ENCODE results near the gene DTWD1. TPM values are rescaled to one million over a fixed set of nuclear protein-coding genes. Genes with fewer than 3 reads are reported as not detected.

DTWD1 gene, protein sequence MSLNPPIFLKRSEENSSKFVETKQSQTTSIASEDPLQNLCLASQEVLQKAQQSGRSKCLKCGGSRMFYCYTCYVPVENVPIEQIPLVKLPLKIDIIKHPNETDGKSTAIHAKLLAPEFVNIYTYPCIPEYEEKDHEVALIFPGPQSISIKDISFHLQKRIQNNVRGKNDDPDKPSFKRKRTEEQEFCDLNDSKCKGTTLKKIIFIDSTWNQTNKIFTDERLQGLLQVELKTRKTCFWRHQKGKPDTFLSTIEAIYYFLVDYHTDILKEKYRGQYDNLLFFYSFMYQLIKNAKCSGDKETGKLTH
- total RNA-seq: 8.4 and 9.9 TPM in 2 replicates

DNA sequence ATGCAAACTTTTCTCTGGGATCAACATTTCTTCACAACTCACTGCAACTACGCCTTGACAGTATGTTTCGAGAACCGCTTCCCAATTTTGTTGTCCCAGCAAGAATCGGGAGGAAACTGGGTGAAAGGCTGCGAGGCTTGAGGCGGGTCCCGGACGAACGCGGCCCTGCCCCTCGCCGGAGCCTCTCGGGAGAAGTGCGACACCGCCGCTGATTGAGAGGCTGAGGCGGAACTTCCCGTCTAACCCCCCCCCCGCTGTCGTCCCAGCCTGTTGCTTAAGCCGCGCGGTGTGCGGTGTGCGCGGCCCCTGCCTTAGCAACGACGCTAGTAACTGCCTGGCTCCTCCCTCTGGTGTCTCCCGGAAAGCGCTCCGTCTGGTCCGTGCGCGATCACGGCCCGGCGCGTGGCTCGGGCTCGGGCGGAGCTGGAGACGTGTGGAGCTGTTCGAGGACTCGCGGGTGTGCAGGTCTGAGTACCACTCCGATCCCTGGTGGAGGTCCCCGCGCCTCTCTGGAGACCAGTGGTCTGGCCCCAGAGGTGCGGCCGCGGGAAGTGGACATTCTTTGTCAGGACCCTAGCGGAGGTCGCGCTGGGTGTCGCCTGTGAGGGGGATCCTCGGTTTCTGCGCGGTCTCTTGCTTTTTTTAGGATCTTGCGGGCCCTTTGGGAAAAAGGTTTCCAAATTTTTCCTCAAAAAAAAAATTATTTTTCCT, at the start of gene DTWD1, which contains the start of gene FAM227B:
TSS of gene DTWD1 (plus strand) at position 391 of the 711 bp plus-strand sequence. CDS start 4,120 bp downstream, outside the sequence.
TSS of gene FAM227B (minus strand) at position 161 of the 711 bp plus-strand sequence. CDS start 5,647 bp downstream, outside the sequence.

Other genes with a start within 250 kb of the DTWD1 start
- gene FGF7, start 197.8 kb upstream of the DTWD1 start, total RNA-seq: not detected in 2 replicates
- 1.7 and 3.9 TPM in 2 replicates for gene FAM227B, start 230 bp upstream of the DTWD1 start, total RNA-seq

Measured in hair follicular keratinocyte (primary cell).